Measurements from ENCODE around the gene COL5A1. TPM values are rescaled to one million over a fixed set of nuclear protein-coding genes. Genes with fewer than 3 reads are reported as not detected.

COL5A1 gene
- total and polyA plus RNA-seq, 2 experiments from 2014 or later = 2.5 to 13.1 TPM

- Mint-ChIP-seq H3K36me3 (ENCODE audit: low read depth) (no peaks in the 10 kb centered on the region), H3K9me3 (no peaks in the 10 kb centered on the region), H3K4me1 (peaks cover 35% of the 10 kb centered on the region), H3K4me3 (no peak overlapping the region), H3K27me3 (ENCODE audit: insufficient read depth, low read depth, poor library complexity) (peaks cover 6% of the 10 kb centered on the region), H3K27ac (peak overlapping the region; percentile 93)
- peak; percentile 75 for DNase-seq (ENCODE audit: low spot score)
- Histone ChIP-seq H3K4me3 (no peak overlapping the region), H3K36me3 (ENCODE audit: insufficient read depth) (no peaks in the 10 kb centered on the region), H3K79me2 (replicated peaks; ENCODE audit: insufficient read depth) (no peaks in the 10 kb centered on the region), H3K9me2 (ENCODE audit: insufficient read depth) (no peaks in the 10 kb centered on the region; the same call in 1 of the 2 replicates), H3K4me1 (ENCODE audit: insufficient read depth) (peaks cover 12% of the 10 kb centered on the region), H3K4me2 (peak overlapping the region; percentile 24; the same call in 1 of the 2 replicates), H3F3A (replicated peaks; ENCODE audit: low read depth) (peaks cover 6% of the 10 kb centered on the region; the same call in 1 of the 2 replicates), H3K27me3 (ENCODE audit: insufficient read depth) (no peaks in the 10 kb centered on the region), H2AFZ (no peak overlapping the region), H3K27ac (ENCODE audit: low read depth) (peak overlapping the region; percentile 89), H4K20me1 (replicated peaks; ENCODE audit: insufficient read depth) (no peaks in the 10 kb centered on the region)
- TF ChIP-seq CTCF (conservative IDR thresholded peaks at IDR 0.05; ENCODE audit: low read depth in 2 of 2) (peak in 1 of 2 experiments; percentile 13; a peak in 1 of 4 replicates), POLR2AphosphoS5 (IDR thresholded peaks at IDR 0.05; ENCODE audit: low read depth) (no peak)
- ATAC-seq = peak; percentile 91; the same call in 1 of the 3 replicates
These were observed 170.2 kb downstream of the COL5A1 start for GRCh38 chr9:134811673-134812342.

- Histone ChIP-seq H2AFZ (no peak overlapping the region), H3K79me2 (replicated peaks; ENCODE audit: insufficient read depth) (no peaks in the 10 kb centered on the region)
- no peak for TF ChIP-seq NANOG (IDR thresholded peaks at IDR 0.05; ENCODE audit: borderline replicate concordance)
- TF ChIP-seq CTCF (conservative IDR thresholded peaks at IDR 0.05; ENCODE audit: low read depth in 2 of 2) = no peak
- no peak for TF ChIP-seq POLR2AphosphoS5 (IDR thresholded peaks at IDR 0.05; ENCODE audit: low read depth)
- TF ChIP-seq EZH2 (IDR thresholded peaks at IDR 0.05; ENCODE audit: low read depth, unreplicated experiment) = no peak
- TF ChIP-seq STAT1 (IDR thresholded peaks at IDR 0.05; ENCODE audit: unreplicated experiment) = no peak
- no peak for TF ChIP-seq ZNF331 (CRISPR knock-in tag; IDR thresholded peaks at IDR 0.05; ENCODE audit: low read depth)
- TF ChIP-seq ZNF114 (CRISPR knock-in tag; IDR thresholded peaks at IDR 0.05) = no peak
- TF ChIP-seq JUNB (IDR thresholded peaks at IDR 0.05; ENCODE audit: unreplicated experiment) = no peak
- TF ChIP-seq CREB1 (CRISPR knock-in tag; IDR thresholded peaks at IDR 0.05; ENCODE audit: low read depth) = no peak
- TF ChIP-seq REST (IDR thresholded peaks at IDR 0.05; ENCODE audit: unreplicated experiment) = no peak
- no peak for TF ChIP-seq EZH2phosphoT487 (IDR thresholded peaks at IDR 0.05; ENCODE audit: unreplicated experiment)
These were observed 170.7 kb downstream of the COL5A1 start for GRCh38 chr9:134812343-134812673.

More at GRCh38 chr9:134812343-134812673, 170.7 kb downstream of the COL5A1 start:
- peak overlapping the region; percentile 89 for H3K27ac ChIP-seq (ENCODE audit: low read depth)
- Mint-ChIP-seq H3K27me3 (ENCODE audit: insufficient read depth, low read depth, poor library complexity) (peaks cover 6% of the 10 kb centered on the region), H3K4me1 (peaks cover 35% of the 10 kb centered on the region), H3K36me3 (ENCODE audit: low read depth) (no peaks in the 10 kb centered on the region), H3K4me3 (no peak overlapping the region), H3K27ac (peak overlapping the region; percentile 93), H3K9me3 (no peaks in the 10 kb centered on the region)
- ATAC-seq (peak; percentile 21), DNase-seq (ENCODE audit: low spot score) (no peak)
- H3K4me2 ChIP-seq = peak overlapping the region; percentile 24; the same call in 1 of the 2 replicates
- no peaks in the 10 kb centered on the region for H3K36me3 ChIP-seq (ENCODE audit: insufficient read depth)
- no peaks in the 10 kb centered on the region for H4K20me1 ChIP-seq (replicated peaks; ENCODE audit: insufficient read depth)
- no peaks in the 10 kb centered on the region; the same call in 1 of the 2 replicates for H3K9me2 ChIP-seq (ENCODE audit: insufficient read depth)
- H3F3A ChIP-seq (replicated peaks; ENCODE audit: low read depth) = peaks cover 6% of the 10 kb centered on the region; the same call in 1 of the 2 replicates
- H3K27me3 ChIP-seq (ENCODE audit: insufficient read depth) = no peaks in the 10 kb centered on the region
- no peak overlapping the region for H3K4me3 ChIP-seq
- peaks cover 12% of the 10 kb centered on the region for H3K4me1 ChIP-seq (ENCODE audit: insufficient read depth)

Measured in GM23338 (cell line).